Left ventricle myocardium inferior (tissue), 1 donor: ENCODE data around the gene PADI6. TPM values are rescaled to one million over a fixed set of nuclear protein-coding genes. Genes with fewer than 3 reads are reported as not detected.

Source experiments
- DNase-seq: peaks from one replicate; pipeline ENCODE4 v3.0.0-alpha.2; 2020
- H3K27ac ChIP-seq: fragments of 200-600 bp; replicated peaks from 2 replicates; pipeline ENCODE4 v1.8.0; 2021
- H3K27me3 ChIP-seq: fragments of 200-600 bp; 2 replicates; pipeline ENCODE4 v1.8.0; 2021; ENCODE audit warnings: low read depth
- H3K36me3 ChIP-seq: fragments of 200-600 bp; 2 replicates; pipeline ENCODE4 v1.8.0; 2021
- H3K4me1 ChIP-seq: fragments of 200-600 bp; 2 replicates; pipeline ENCODE4 v1.8.0; 2021
- H3K4me3 ChIP-seq: fragments of 200-600 bp; 2 replicates; pipeline ENCODE4 v1.8.0; 2021; ENCODE audit warnings: mild to moderate bottlenecking, moderate library complexity
- H3K9me3 ChIP-seq: fragments of 200-600 bp; replicated peaks from 2 replicates; pipeline ENCODE4 v1.8.0; 2021
- intact Hi-C: fragments of 100-400 bp; cut with micrococcal nuclease; formaldehyde crosslinking; loops from one replicate; pipeline ENCODE4 v1.11.0; 2022
- total RNA-seq: library from RNA; stranded (reverse); fragmentation: NEBNext Ultra II Directional; extraction: Animal tissue kit (Norgen Biotek cat#: 25700); gene quantifications from one replicate; pipeline ENCODE4 v1.2.1, GENCODE V29; 2021
- TF ChIP-seq, protein P1 (sequence below): fragments of 200-600 bp; IDR thresholded peaks from 2 replicates; pipeline ENCODE4 v1.8.0; 2021; ENCODE audit warnings: antibody characterized with exemption, mild to moderate bottlenecking, borderline replicate concordance
- donor health status: DM: no; HTN: yes; CAD: no; lungs with severe emphysema.

The PADI6 gene
- total RNA-seq, 1 donor from 2014 or later, result not detected

DNA sequence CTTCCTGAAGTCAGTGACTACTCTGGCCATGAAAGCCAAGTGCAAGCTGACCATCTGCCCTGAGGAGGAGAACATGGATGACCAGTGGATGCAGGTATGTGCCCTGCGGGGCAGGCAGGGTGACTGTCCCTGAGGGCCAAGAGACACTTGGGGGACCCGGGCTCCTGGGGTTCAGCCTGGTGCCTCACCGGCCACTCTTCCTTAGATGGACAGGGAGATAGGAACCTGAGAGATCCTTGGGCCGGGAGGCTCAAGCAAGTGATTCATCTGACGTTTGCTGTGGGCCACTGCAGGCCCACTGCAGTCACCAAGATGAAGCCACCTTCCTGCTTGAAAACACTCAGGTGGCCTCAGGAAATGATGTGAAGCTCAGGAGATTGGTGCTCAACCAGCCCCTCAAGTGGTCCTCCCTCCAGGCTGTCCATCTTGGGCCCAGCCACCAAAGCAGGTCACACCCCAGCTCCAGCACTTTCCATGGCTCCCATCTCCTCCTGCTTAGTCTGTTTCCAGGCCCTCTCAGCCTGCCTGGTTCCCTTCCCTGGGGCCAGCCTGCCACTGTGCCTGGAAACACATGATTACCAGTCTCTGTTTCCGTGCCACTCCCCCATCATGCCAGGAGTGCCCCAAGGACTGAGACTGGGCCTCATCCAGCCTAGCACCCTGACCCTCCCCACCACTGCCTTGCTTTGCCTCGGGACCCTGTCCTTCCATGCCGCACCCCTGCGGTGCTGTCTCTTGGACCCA lies 25.8 kb upstream of the PADI6 start:
- H3K27me3 ChIP-seq, result peaks cover 82% of the 10 kb centered on the region
- H3K9me3 ChIP-seq, result peaks cover 5% of the 10 kb centered on the region
- H3K4me1 ChIP-seq, result no peaks in the 10 kb centered on the region
- no peak for DNase-seq
- H3K27ac ChIP-seq, result no peak overlapping the region
- no peak overlapping the region for H3K4me3 ChIP-seq
- intact Hi-C loops, result no loop called here
- TF ChIP-seq, protein P1, sequence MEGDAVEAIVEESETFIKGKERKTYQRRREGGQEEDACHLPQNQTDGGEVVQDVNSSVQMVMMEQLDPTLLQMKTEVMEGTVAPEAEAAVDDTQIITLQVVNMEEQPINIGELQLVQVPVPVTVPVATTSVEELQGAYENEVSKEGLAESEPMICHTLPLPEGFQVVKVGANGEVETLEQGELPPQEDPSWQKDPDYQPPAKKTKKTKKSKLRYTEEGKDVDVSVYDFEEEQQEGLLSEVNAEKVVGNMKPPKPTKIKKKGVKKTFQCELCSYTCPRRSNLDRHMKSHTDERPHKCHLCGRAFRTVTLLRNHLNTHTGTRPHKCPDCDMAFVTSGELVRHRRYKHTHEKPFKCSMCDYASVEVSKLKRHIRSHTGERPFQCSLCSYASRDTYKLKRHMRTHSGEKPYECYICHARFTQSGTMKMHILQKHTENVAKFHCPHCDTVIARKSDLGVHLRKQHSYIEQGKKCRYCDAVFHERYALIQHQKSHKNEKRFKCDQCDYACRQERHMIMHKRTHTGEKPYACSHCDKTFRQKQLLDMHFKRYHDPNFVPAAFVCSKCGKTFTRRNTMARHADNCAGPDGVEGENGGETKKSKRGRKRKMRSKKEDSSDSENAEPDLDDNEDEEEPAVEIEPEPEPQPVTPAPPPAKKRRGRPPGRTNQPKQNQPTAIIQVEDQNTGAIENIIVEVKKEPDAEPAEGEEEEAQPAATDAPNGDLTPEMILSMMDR, result no peak
- H3K36me3 ChIP-seq, result no peaks in the 10 kb centered on the region

DNA sequence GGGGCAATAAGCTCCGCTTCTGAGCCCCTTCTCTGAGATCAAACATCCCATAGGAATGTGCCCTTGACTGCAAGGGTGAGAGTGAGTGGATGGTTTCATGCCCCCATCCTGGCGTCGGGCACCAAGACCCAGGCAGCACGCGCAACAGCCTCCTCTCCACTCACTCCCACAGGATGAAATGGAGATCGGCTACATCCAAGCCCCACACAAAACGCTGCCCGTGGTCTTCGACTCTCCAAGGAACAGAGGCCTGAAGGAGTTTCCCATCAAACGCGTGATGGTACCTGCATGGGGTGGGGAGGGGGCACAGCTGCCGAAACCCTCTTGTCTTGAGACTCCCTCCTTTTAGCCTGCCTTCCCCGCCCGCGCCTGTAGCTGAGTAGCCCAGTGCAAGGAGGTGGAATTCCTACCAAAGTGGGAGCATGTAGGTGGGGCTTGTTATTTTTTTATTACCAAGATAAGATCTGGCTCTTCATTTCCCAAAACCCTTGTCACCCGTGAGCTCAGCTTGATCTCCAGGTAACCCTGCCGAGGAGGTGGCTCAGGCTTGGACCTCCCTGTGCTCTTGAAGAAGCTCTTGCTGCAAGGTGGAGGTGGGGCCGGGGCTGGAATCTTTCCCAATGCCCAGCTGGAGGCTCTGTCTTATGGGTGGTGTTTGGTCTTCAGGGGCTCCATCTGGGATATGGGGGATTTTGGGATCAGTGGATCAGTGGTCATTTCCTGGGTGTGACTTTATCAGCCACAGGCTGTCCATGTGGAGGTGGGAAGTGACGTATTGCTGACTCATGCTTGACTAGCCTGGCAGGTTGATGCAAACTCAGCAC lies 24.0 kb upstream of the PADI6 start:
- peaks cover 5% of the 10 kb centered on the region for H3K9me3 ChIP-seq
- no peak for DNase-seq
- H3K4me3 ChIP-seq, result no peak overlapping the region
- H3K27me3 ChIP-seq, result peaks cover 82% of the 10 kb centered on the region
- H3K4me1 ChIP-seq, result no peaks in the 10 kb centered on the region
- no peaks in the 10 kb centered on the region for H3K36me3 ChIP-seq
- intact Hi-C loops, result no loop called here
- TF ChIP-seq, protein P1, result no peak
- no peak overlapping the region for H3K27ac ChIP-seq

DNA sequence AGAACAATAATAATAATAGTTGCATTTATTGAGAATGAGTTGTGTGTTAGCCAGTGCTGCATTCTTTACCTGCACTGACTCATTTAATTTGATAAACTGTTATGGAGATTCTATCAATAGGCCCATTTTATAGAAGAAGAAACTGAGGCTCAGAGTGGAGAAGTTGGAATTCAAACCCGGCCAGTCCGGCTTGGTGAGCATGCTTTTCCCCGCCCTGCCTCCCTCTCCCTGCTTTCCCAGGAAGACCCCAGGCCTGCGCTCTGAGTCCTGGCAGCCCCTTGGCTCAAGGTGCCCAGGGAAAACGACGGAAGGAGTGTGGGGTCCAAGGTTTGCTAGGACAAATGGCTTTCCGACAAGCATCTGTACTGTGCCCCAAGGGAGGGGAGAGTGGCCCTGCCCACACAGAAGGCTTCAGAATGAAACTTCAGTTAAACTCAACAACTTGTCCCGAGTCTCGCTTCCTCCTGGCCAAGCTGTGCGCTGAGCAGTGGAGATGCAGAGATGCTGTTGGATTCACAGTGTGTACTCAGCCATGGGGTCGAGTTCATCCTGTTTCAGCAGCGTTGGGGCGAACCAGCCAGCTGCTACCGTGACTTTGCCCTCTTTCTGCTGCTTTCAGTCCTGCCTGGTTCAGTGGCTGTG lies 23.3 kb upstream of the PADI6 start:
- intact Hi-C loops, result no loop called here
- no peak overlapping the region for H3K27ac ChIP-seq
- TF ChIP-seq, protein P1, result no peak
- DNase-seq, result no peak
- H3K9me3 ChIP-seq, result peaks cover 5% of the 10 kb centered on the region
- no peaks in the 10 kb centered on the region for H3K4me1 ChIP-seq
- no peaks in the 10 kb centered on the region for H3K36me3 ChIP-seq
- H3K27me3 ChIP-seq, result peaks cover 87% of the 10 kb centered on the region
- H3K4me3 ChIP-seq, result no peak overlapping the region

DNA sequence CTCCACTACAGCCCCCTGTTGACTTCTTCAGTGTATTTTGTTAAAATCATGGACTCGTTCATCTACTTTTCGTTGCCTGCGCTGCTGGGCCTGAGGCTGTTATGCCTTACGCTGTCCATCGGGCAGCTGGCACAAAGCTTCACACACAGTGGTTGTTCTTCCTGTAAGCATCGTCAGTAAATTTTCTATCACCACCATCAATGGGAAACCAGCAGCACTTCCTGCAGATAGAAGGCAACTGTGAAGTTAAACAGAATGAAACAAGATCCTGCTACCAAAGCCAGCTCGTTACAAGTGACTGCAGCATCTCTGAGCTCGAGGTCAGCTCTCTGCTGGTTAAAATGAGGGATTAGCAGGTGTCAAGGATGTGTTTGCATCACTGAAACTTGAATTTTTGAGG lies 21.9 kb upstream of the PADI6 start:
- Histone ChIP-seq H3K27ac (no peak overlapping the region), H3K4me3 (no peak overlapping the region), H3K4me1 (no peaks in the 10 kb centered on the region), H3K27me3 (peaks cover 96% of the 10 kb centered on the region), H3K9me3 (no peaks in the 10 kb centered on the region), H3K36me3 (no peaks in the 10 kb centered on the region)
- intact Hi-C loops, result no loop called here
- DNase-seq, result no peak
- TF ChIP-seq, protein P1, result no peak

DNA sequence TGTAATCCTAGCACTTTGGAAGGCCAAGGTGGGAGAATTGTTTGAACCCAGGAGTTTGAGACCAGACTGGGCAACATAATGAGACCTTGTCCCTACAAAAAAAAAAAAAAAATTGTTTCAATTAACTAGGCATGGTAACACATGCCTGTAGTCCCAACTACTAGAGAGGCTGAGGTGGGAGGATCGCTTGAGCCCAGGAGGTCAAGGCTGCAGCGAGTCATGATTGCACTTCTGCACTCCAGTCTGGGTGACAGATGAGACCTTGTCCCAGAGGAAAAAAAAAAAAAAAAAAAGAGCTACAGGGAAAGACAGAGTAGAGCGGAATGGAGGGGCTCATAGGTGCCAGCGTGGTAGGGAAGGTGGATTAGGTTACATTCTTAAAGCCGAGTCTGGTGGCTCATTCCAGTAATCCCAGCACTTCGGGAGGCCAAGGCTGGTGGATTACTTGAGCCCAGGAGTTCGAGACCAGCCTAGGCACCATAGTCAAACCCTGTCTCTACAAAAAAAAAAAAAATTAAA lies 21.0 kb upstream of the PADI6 start:
- intact Hi-C loops, result no loop called here
- Histone ChIP-seq H3K4me1 (no peaks in the 10 kb centered on the region), H3K27ac (no peak overlapping the region), H3K4me3 (no peak overlapping the region), H3K9me3 (no peaks in the 10 kb centered on the region), H3K36me3 (no peaks in the 10 kb centered on the region), H3K27me3 (peaks cover 96% of the 10 kb centered on the region)
- no peak for DNase-seq
- TF ChIP-seq, protein P1, result no peak
